OCI-LY3 (cell line): ENCODE data around the gene PLEKHA6.

ENCODE experiments used
- EZH2phosphoT487 ChIP-seq: fragments of 200-600 bp; shearing (Covaris generic); IDR thresholded peaks from 2 replicates; pipeline ENCODE4 v1.6.1; 2018; ENCODE audit warnings: antibody characterized with exemption, mixed run types, low read depth
- TF ChIP-seq, protein P1 (sequence below): fragments of 200-600, 300-600 bp; sonication (generic); IDR thresholded peaks from 2 replicates; pipeline ENCODE4 v1.5.1; 2014; ENCODE audit warnings: antibody characterized with exemption, low read length, low read depth

DNA sequence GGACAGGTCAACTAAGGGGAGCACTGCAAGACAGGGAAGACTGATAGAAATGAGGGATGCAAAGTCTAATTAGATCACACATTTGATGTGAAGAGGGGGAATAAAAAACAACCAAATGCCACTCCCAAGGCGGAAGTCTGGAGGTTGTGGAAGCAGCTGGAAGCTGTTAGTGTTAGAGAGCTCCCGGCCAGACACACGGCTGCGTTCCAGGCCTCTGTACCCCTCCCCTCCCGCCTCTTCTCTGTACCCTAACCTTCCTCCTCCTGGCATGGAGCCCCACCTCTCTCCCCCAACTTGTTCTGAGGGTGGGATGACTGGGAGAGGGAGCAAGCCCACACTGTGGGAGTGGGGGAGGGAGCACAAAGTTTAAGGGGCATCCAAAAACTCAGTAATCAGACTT lies 67.0 kb downstream of the PLEKHA6 start:
- TF ChIP-seq, protein P1, sequence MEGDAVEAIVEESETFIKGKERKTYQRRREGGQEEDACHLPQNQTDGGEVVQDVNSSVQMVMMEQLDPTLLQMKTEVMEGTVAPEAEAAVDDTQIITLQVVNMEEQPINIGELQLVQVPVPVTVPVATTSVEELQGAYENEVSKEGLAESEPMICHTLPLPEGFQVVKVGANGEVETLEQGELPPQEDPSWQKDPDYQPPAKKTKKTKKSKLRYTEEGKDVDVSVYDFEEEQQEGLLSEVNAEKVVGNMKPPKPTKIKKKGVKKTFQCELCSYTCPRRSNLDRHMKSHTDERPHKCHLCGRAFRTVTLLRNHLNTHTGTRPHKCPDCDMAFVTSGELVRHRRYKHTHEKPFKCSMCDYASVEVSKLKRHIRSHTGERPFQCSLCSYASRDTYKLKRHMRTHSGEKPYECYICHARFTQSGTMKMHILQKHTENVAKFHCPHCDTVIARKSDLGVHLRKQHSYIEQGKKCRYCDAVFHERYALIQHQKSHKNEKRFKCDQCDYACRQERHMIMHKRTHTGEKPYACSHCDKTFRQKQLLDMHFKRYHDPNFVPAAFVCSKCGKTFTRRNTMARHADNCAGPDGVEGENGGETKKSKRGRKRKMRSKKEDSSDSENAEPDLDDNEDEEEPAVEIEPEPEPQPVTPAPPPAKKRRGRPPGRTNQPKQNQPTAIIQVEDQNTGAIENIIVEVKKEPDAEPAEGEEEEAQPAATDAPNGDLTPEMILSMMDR = no peak
- no peak for TF ChIP-seq EZH2phosphoT487
